ENCODE measurements around the gene UQCC2.

UQCC2 gene

GRCh38 chr6:33742837-33743236 is 31.3 kb upstream of the UQCC2 start:
- TF ChIP-seq, protein P1, sequence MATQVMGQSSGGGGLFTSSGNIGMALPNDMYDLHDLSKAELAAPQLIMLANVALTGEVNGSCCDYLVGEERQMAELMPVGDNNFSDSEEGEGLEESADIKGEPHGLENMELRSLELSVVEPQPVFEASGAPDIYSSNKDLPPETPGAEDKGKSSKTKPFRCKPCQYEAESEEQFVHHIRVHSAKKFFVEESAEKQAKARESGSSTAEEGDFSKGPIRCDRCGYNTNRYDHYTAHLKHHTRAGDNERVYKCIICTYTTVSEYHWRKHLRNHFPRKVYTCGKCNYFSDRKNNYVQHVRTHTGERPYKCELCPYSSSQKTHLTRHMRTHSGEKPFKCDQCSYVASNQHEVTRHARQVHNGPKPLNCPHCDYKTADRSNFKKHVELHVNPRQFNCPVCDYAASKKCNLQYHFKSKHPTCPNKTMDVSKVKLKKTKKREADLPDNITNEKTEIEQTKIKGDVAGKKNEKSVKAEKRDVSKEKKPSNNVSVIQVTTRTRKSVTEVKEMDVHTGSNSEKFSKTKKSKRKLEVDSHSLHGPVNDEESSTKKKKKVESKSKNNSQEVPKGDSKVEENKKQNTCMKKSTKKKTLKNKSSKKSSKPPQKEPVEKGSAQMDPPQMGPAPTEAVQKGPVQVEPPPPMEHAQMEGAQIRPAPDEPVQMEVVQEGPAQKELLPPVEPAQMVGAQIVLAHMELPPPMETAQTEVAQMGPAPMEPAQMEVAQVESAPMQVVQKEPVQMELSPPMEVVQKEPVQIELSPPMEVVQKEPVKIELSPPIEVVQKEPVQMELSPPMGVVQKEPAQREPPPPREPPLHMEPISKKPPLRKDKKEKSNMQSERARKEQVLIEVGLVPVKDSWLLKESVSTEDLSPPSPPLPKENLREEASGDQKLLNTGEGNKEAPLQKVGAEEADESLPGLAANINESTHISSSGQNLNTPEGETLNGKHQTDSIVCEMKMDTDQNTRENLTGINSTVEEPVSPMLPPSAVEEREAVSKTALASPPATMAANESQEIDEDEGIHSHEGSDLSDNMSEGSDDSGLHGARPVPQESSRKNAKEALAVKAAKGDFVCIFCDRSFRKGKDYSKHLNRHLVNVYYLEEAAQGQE (IDR thresholded peaks at IDR 0.05; ENCODE audit: insufficient replicate concordance, low read depth): no peak
- TF ChIP-seq POLR2AphosphoS5 (IDR thresholded peaks at IDR 0.05; ENCODE audit: low read depth) (no peak), GABPA (IDR thresholded peaks at IDR 0.05; ENCODE audit: low read depth) (no peak)
- TF ChIP-seq, protein P2, sequence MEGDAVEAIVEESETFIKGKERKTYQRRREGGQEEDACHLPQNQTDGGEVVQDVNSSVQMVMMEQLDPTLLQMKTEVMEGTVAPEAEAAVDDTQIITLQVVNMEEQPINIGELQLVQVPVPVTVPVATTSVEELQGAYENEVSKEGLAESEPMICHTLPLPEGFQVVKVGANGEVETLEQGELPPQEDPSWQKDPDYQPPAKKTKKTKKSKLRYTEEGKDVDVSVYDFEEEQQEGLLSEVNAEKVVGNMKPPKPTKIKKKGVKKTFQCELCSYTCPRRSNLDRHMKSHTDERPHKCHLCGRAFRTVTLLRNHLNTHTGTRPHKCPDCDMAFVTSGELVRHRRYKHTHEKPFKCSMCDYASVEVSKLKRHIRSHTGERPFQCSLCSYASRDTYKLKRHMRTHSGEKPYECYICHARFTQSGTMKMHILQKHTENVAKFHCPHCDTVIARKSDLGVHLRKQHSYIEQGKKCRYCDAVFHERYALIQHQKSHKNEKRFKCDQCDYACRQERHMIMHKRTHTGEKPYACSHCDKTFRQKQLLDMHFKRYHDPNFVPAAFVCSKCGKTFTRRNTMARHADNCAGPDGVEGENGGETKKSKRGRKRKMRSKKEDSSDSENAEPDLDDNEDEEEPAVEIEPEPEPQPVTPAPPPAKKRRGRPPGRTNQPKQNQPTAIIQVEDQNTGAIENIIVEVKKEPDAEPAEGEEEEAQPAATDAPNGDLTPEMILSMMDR (IDR thresholded peaks at IDR 0.05; ENCODE audit: insufficient read depth, low read length): no peak
- no peak overlapping the region for H3K27ac ChIP-seq (replicated peaks)
- DNase-seq (ENCODE audit: low read depth in 1 of 2, low spot score in 1 of 2): no peak
- peaks cover 14% of the 10 kb centered on the region for H3K27me3 ChIP-seq (ENCODE audit: insufficient read depth, poor library complexity, severe bottlenecking)
- H3K4me3 ChIP-seq (replicated peaks; ENCODE audit: insufficient read depth, low read length): no peak overlapping the region

GRCh38 chr6:33742092-33742491 is 30.6 kb upstream of the UQCC2 start:
- Histone ChIP-seq H3K27ac (replicated peaks) (no peak overlapping the region), H3K27me3 (ENCODE audit: insufficient read depth, poor library complexity, severe bottlenecking) (peaks cover 14% of the 10 kb centered on the region), H3K4me3 (replicated peaks; ENCODE audit: insufficient read depth, low read length) (no peak overlapping the region)
- TF ChIP-seq SPI1 (IDR thresholded peaks at IDR 0.05; ENCODE audit: borderline replicate concordance, low read depth): no peak
- TF ChIP-seq, protein P2 (IDR thresholded peaks at IDR 0.05; ENCODE audit: insufficient read depth, low read length): no peak
- TF ChIP-seq POLR2AphosphoS5 (IDR thresholded peaks at IDR 0.05; ENCODE audit: low read depth): no peak
- TF ChIP-seq, protein P1 (IDR thresholded peaks at IDR 0.05; ENCODE audit: insufficient replicate concordance, low read depth): no peak
- TF ChIP-seq GABPA (IDR thresholded peaks at IDR 0.05; ENCODE audit: low read depth): no peak
- no peak for DNase-seq (ENCODE audit: low read depth in 1 of 2, low spot score in 1 of 2)

GRCh38 chr6:33740794-33741193 is 29.3 kb upstream of the UQCC2 start:
- TF ChIP-seq GABPA (IDR thresholded peaks at IDR 0.05; ENCODE audit: low read depth) (no peak), SPI1 (IDR thresholded peaks at IDR 0.05; ENCODE audit: borderline replicate concordance, low read depth) (no peak), POLR2AphosphoS5 (IDR thresholded peaks at IDR 0.05; ENCODE audit: low read depth) (no peak)
- TF ChIP-seq, protein P1 (IDR thresholded peaks at IDR 0.05; ENCODE audit: insufficient replicate concordance, low read depth): no peak
- TF ChIP-seq, protein P2 (IDR thresholded peaks at IDR 0.05; ENCODE audit: insufficient read depth, low read length): no peak
- no peak for DNase-seq (ENCODE audit: low read depth in 1 of 2, low spot score in 1 of 2)
- Histone ChIP-seq H3K27ac (replicated peaks) (no peak overlapping the region), H3K4me3 (replicated peaks; ENCODE audit: insufficient read depth, low read length) (no peak overlapping the region), H3K27me3 (ENCODE audit: insufficient read depth, poor library complexity, severe bottlenecking) (peaks cover 14% of the 10 kb centered on the region)

Measured in HL-60 (cell line).